Keratinocyte (primary cell): Measurements from ENCODE around the gene CHRDL1. TPM values are rescaled to one million over a fixed set of nuclear protein-coding genes. Genes with fewer than 3 reads are reported as not detected.

Experiments used
- DNase-seq: peaks from one replicate; pipeline ENCODE4 v3.0.0-alpha.2; 2011; ENCODE audit warnings: low read depth, missing footprints, low spot score
- FAIRE-seq: peaks from 2 replicates; lab custom pipeline; 2011; peaks lifted over from hg19 to GRCh38; lab: Jason Lieb, UNC
- H2AFZ ChIP-seq: 2 replicates; pipeline ENCODE4 v1.6.0; 2012; ENCODE audit warnings: low read length, control low read depth, inconsistent platforms; ENCODE audit not compliant: control insufficient read depth
- H3K27ac ChIP-seq: 2 replicates; pipeline ENCODE4 v1.5.1; 2011; ENCODE audit warnings: low read length; ENCODE audit not compliant: control insufficient read depth, insufficient read depth
- H3K27me3 ChIP-seq: 3 replicates; pipeline ENCODE4 v1.6.0; 2011; ENCODE audit warnings: low read length; ENCODE audit not compliant: control insufficient read depth, insufficient read depth; ENCODE audit errors: extremely low read depth
- H3K36me3 ChIP-seq, 2 experiments: 2 replicates in 1 of 2; 3 replicates in 1 of 2; pipeline ENCODE4 v1.5.1; 2011; ENCODE audit warnings: low read length in 2 of 2, mild to moderate bottlenecking in 1 of 2; ENCODE audit not compliant: control insufficient read depth in 2 of 2, insufficient read depth in 2 of 2; ENCODE audit errors: extremely low read depth in 1 of 2
- H3K4me1 ChIP-seq: 3 replicates; pipeline ENCODE4 v1.5.1; 2011; ENCODE audit warnings: low read length; ENCODE audit not compliant: control insufficient read depth, insufficient read depth; ENCODE audit errors: extremely low read depth
- H3K4me2 ChIP-seq: 3 replicates; pipeline ENCODE4 v1.6.0; 2011; ENCODE audit warnings: low read depth, low read length; ENCODE audit not compliant: control insufficient read depth, insufficient read depth; ENCODE audit errors: extremely low read depth
- H3K4me3 ChIP-seq, 3 experiments: fragments of 200-600 bp in 1 of 3; sonication (generic) in 1 of 3; 2 replicates in 2 of 3; 3 replicates in 1 of 3; pipeline ENCODE4 v1.5.1; 2011 to 2016; ENCODE audit warnings: low read length in 3 of 3, mild to moderate bottlenecking in 3 of 3, control low read depth in 2 of 3, inconsistent platforms in 1 of 3, low read depth in 1 of 3, mixed read lengths in 1 of 3, mixed run types in 1 of 3, moderate library complexity in 1 of 3; ENCODE audit not compliant: control insufficient read depth in 2 of 3, insufficient read depth in 2 of 3; ENCODE audit errors: extremely low read depth in 1 of 3
- H3K79me2 ChIP-seq: 2 replicates; pipeline ENCODE4 v1.6.0; 2012; ENCODE audit warnings: low read length; ENCODE audit not compliant: control insufficient read depth, insufficient read depth
- H3K9ac ChIP-seq: 3 replicates; pipeline ENCODE4 v1.6.0; 2011; ENCODE audit warnings: low read length; ENCODE audit not compliant: control insufficient read depth, insufficient read depth; ENCODE audit errors: extremely low read depth
- H3K9me1 ChIP-seq: 3 replicates; pipeline ENCODE4 v1.6.0; 2011; ENCODE audit warnings: low read length; ENCODE audit not compliant: control insufficient read depth, insufficient read depth; ENCODE audit errors: extremely low read depth
- H3K9me3 ChIP-seq: 2 replicates; pipeline ENCODE4 v1.5.1; 2012; ENCODE audit warnings: low read depth, low read length; ENCODE audit not compliant: control insufficient read depth
- H4K20me1 ChIP-seq: 3 replicates; pipeline ENCODE4 v1.6.0; 2011; ENCODE audit warnings: low read length; ENCODE audit not compliant: control insufficient read depth, insufficient read depth; ENCODE audit errors: extremely low read depth
- CTCF ChIP-seq, 3 experiments: IDR thresholded peaks in 1 of 3; conservative IDR thresholded peaks in 1 of 3; optimal IDR thresholded peaks in 1 of 3; 2 replicates in 2 of 3; 3 replicates in 1 of 3; pipeline versions ENCODE3 to v1.5.1; 2011; ENCODE audit warnings: low read length in 3 of 3, mild to moderate bottlenecking in 3 of 3, moderate library complexity in 2 of 3, control low read depth in 1 of 3, inconsistent platforms in 1 of 3; ENCODE audit not compliant: insufficient read depth in 2 of 3; ENCODE audit errors: extremely low read depth in 1 of 3
- EZH2 ChIP-seq: IDR thresholded peaks from one replicate; pipeline ENCODE4 v1.6.1; 2012; ENCODE audit warnings: inconsistent platforms, mild to moderate bottlenecking, low read length, moderate library complexity
- dilution Hi-C: fragments of 300-500 bp; cut with MboI; formaldehyde crosslinking; loops from one replicate; pipeline ENCODE4 v1.7.0; 2020; ENCODE audit warnings: low sequenced_read_pairs; ENCODE audit not compliant: extremely low pct_ligation_motif_present
- polyA plus RNA-seq, 5 experiments: library from polyadenylated mRNA; depleted of rRNA in 3 of 5; stranded (reverse) in 3 of 5; stranded (forward) in 1 of 5; unstranded in 1 of 5; fragments of >200 nt; gene quantifications; 1 replicate in 1 of 5; 2 replicates in 3 of 5; 3 replicates in 1 of 5; pipeline versions ENCODE4 v1.2.1 to v1.2.3, GENCODE V29; 2011 to 2012; ENCODE audit warnings: missing spikeins in 2 of 5, low read depth in 1 of 5, low replicate concordance in 1 of 5

Gene CHRDL1
- polyA plus RNA-seq, 1 donor (not counting 4 experiments of a cell fraction or from before 2014, with no cell fraction given) = not detected

GRCh38 chrX:110678591-110678990, 117.0 kb downstream of the CHRDL1 start:
- H3K4me2 ChIP-seq = no peak overlapping the region
- no peak overlapping the region for H2AFZ ChIP-seq
- FAIRE-seq = no peak
- H4K20me1 ChIP-seq = no peaks in the 10 kb centered on the region
- no peak for DNase-seq
- no peaks in the 10 kb centered on the region for H3K4me1 ChIP-seq
- H3K36me3 ChIP-seq = no peaks in the 10 kb centered on the region
- peaks cover 8% of the 10 kb centered on the region for H3K27me3 ChIP-seq
- H3K4me3 ChIP-seq = no peak overlapping the region
- H3K9me3 ChIP-seq = no peaks in the 10 kb centered on the region
- H3K79me2 ChIP-seq = no peaks in the 10 kb centered on the region
- dilution Hi-C loops = no loop called here
- no peak overlapping the region for H3K27ac ChIP-seq
- H3K9ac ChIP-seq = no peak overlapping the region
- no peaks in the 10 kb centered on the region for H3K9me1 ChIP-seq
- TF ChIP-seq EZH2 = no peak
- TF ChIP-seq CTCF (optimal IDR thresholded peaks at IDR 0.05 in 1 of 3, IDR thresholded peaks at IDR 0.05 in 1 of 3, conservative IDR thresholded peaks at IDR 0.05 in 1 of 3; ENCODE audit: extremely low read depth in 1 of 3, insufficient read depth in 2 of 3, low read length in 3 of 3) = no peak

GRCh38 chrX:110675886-110676285, 119.7 kb downstream of the CHRDL1 start:
- Histone ChIP-seq H2AFZ (no peak overlapping the region), H3K9me3 (no peaks in the 10 kb centered on the region), H3K36me3 (no peaks in the 10 kb centered on the region), H3K9me1 (no peaks in the 10 kb centered on the region), H3K4me2 (no peak overlapping the region), H3K4me1 (no peaks in the 10 kb centered on the region), H3K27me3 (peaks cover 8% of the 10 kb centered on the region), H3K9ac (no peak overlapping the region), H4K20me1 (no peaks in the 10 kb centered on the region), H3K27ac (no peak overlapping the region), H3K79me2 (no peaks in the 10 kb centered on the region), H3K4me3 (no peak overlapping the region)
- DNase-seq = no peak
- no peak for TF ChIP-seq CTCF (optimal IDR thresholded peaks at IDR 0.05 in 1 of 3, IDR thresholded peaks at IDR 0.05 in 1 of 3, conservative IDR thresholded peaks at IDR 0.05 in 1 of 3; ENCODE audit: extremely low read depth in 1 of 3, insufficient read depth in 2 of 3, low read length in 3 of 3)
- TF ChIP-seq EZH2 = no peak
- no peak for FAIRE-seq
- dilution Hi-C loops = no loop called here
